Measurements from ENCODE around the gene GTF3A. TPM values are rescaled to one million over a fixed set of nuclear protein-coding genes. Genes with fewer than 3 reads are reported as not detected.

Gene GTF3A
- 97.0 and 108 TPM in 2 replicates for total RNA-seq

GRCh38 chr13:27424246-27425157, at the start of gene GTF3A:
TSS of gene GTF3A (plus strand) at chr13:27424619.

DNA sequence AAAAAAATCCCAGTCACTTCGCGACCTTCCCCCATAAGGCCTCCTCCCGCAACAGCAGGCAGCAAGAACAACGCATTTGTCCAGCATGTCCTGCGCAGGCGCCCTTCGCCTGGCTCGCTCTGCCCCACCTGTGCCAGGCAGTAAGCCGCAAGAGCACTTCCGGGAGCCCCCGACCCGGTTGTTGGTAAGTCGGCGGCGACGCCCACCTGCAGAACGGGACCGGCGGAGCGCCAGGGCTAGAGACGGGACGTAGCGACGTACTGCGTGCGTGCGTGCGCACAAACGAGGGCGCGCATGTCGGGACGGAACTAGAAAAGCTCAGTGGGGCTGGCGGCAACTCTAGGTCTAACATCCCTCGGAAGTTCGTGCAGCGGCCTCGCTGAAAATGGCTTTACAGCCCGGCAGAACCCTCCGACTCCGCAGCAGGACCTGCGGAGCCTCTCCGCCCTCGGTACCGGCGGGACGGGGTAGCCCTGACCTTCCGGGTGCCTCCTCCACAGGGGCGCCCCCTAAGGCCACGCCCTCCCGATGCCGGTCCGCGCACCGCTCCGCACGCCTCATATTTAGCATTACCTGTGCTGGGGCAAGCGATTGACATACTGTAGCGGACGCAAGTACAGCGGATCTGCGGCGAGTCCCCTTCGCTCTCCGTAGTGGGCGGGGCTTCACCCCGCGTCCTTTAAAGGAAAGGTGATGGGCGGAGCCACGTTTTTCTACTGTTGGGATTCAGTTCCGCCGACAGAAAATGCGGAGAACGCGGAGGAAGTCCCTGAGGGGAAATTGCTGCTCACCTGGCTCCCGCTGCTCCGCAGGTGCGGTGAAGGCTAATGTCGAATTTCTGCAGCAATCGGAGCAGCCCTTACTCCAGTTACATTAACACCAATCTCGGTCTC, 25.8 kb downstream of the GTF3A start, which contains the start of gene MTIF3:
Gene MTIF3 (minus strand): TSS at position 629 of the 893 bp plus-strand sequence. CDS start 10,116 bp downstream, outside the sequence.

Other genes starting within 250 kb of the GTF3A start
- gene RPL21, start 173.1 kb upstream of the GTF3A start, total RNA-seq: 1,400 and 1,984 TPM in 2 replicates
- gene RASL11A, start 153.8 kb upstream of the GTF3A start, total RNA-seq: 6.1 and 8.1 TPM in 2 replicates
- gene MTIF3, start 25.9 kb downstream of the GTF3A start, total RNA-seq: 54.7 and 59.4 TPM in 2 replicates
- gene LNX2, start 195.9 kb downstream of the GTF3A start, total RNA-seq: 2.0 and 3.6 TPM in 2 replicates
- gene POLR1D, start 197.3 kb downstream of the GTF3A start, total RNA-seq: 104 and 141 TPM in 2 replicates